HepG2 (cell line): ENCODE results near the gene ZNF547. TPM values are rescaled to one million over a fixed set of nuclear protein-coding genes. Genes with fewer than 3 reads are reported as not detected.

ENCODE experiments used
- AKAP8 ChIP-seq: sonication (generic); formaldehyde crosslinking; IDR thresholded peaks from 2 replicates; pipeline ENCODE4 v1.5.1; 2020; ENCODE audit warnings: mild to moderate bottlenecking, missing genetic modification reagents
- ARHGAP35 ChIP-seq: sonication (generic); formaldehyde crosslinking; IDR thresholded peaks from 2 replicates; pipeline ENCODE4 v1.9.0; 2022; ENCODE audit warnings: mild to moderate bottlenecking, inconsistent platforms, moderate library complexity, missing genetic modification reagents, borderline replicate concordance
- CSRNP2 ChIP-seq: sonication (generic); formaldehyde crosslinking; conservative IDR thresholded peaks from 2 replicates; pipeline ENCODE4 v1.8.0; 2022; ENCODE audit warnings: low read depth, missing genetic modification reagents
- GMEB1 ChIP-seq: sonication (generic); formaldehyde crosslinking; IDR thresholded peaks from 2 replicates; pipeline ENCODE4 v1.5.1; 2020; ENCODE audit warnings: missing genetic modification reagents, mild to moderate bottlenecking, borderline replicate concordance
- HMGA1 ChIP-seq: sonication (generic); formaldehyde crosslinking; conservative IDR thresholded peaks from 2 replicates; pipeline ENCODE4 v1.4.0; 2020; ENCODE audit warnings: missing genetic modification reagents
- KAT7 ChIP-seq: IDR thresholded peaks from 2 replicates; pipeline ENCODE4 v1.6.1; 2018; ENCODE audit warnings: borderline replicate concordance, missing compliant biosample characterization
- MBNL3 ChIP-seq: fragments of 250-450 bp; sonication (Bioruptor Pico); conservative IDR thresholded peaks from 2 replicates; pipeline ENCODE4 v1.8.0; 2022; ENCODE audit warnings: mild to moderate bottlenecking, inconsistent platforms
- MNT ChIP-seq: fragments of 450-650 bp; IDR thresholded peaks from 2 replicates; pipeline ENCODE4 v1.6.1; 2016
- MXD1 ChIP-seq: sonication (generic); formaldehyde crosslinking; IDR thresholded peaks from 2 replicates; pipeline ENCODE4 v1.4.0; 2020; ENCODE audit warnings: mild to moderate bottlenecking, missing genetic modification reagents
- PRPF4 ChIP-seq: fragments of 200-400 bp; formaldehyde crosslinking; IDR thresholded peaks from 2 replicates; pipeline ENCODE4 v1.6.1; 2016; ENCODE audit warnings: low read length, low read depth; ENCODE audit not compliant: poor library complexity, severe bottlenecking
- TFDP1 ChIP-seq: IDR thresholded peaks from 2 replicates; pipeline ENCODE4 v1.6.1; 2016; ENCODE audit warnings: missing compliant biosample characterization, missing genetic modification reagents, borderline replicate concordance
- XBP1 ChIP-seq: sonication (generic); formaldehyde crosslinking; IDR thresholded peaks from 2 replicates; pipeline ENCODE4 v1.5.0; 2020; ENCODE audit warnings: missing genetic modification reagents
- ZNF362 ChIP-seq: sonication (generic); formaldehyde crosslinking; IDR thresholded peaks from 2 replicates; pipeline ENCODE4 v1.4.0; 2020; ENCODE audit warnings: missing genetic modification reagents, mild to moderate bottlenecking, borderline replicate concordance
- ZNF567 ChIP-seq: sonication (generic); formaldehyde crosslinking; IDR thresholded peaks from 2 replicates; pipeline ENCODE4 v1.8.1; 2023; ENCODE audit warnings: mild to moderate bottlenecking, missing genetic modification reagents, borderline replicate concordance
- ZNF570 ChIP-seq: sonication (generic); formaldehyde crosslinking; IDR thresholded peaks from 2 replicates; pipeline ENCODE4 v1.4.0; 2020; ENCODE audit warnings: mild to moderate bottlenecking, missing genetic modification reagents, borderline replicate concordance
- ZNF639 ChIP-seq: conservative IDR thresholded peaks from 2 replicates; pipeline ENCODE4 v1.6.1; 2018; ENCODE audit warnings: missing genetic modification reagents
- ZNF784 ChIP-seq: sonication (generic); formaldehyde crosslinking; IDR thresholded peaks from 2 replicates; pipeline ENCODE4 v1.5.1; 2020; ENCODE audit warnings: missing genetic modification reagents, mild to moderate bottlenecking, borderline replicate concordance
- ZSCAN12 ChIP-seq: sonication (generic); formaldehyde crosslinking; IDR thresholded peaks from 2 replicates; pipeline ENCODE4 v1.9.0; 2021; ENCODE audit warnings: mild to moderate bottlenecking, missing genetic modification reagents
- polyA plus RNA-seq, 8 experiments: library from polyadenylated mRNA; depleted of rRNA in 3 of 8; stranded (reverse) in 7 of 8; unstranded in 1 of 8; fragments of >200 nt; fragmentation: Illumina TruSeq in 4 of 8; extraction: Trizol in 4 of 8; gene quantifications; 2 replicates each; pipeline versions ENCODE4 v1.2.1 to v1.2.3, GENCODE V29; 2011 to 2016; ENCODE audit warnings: low read depth in 4 of 8, missing spikeins in 1 of 8, mixed read lengths in 1 of 8; ENCODE audit not compliant: insufficient read depth in 1 of 8
- total RNA-seq, 5 experiments: library from RNA; depleted of rRNA; stranded (reverse); fragments of >200 nt; fragmentation: Illumina TruSeq; extraction: Trizol; gene quantifications; 2 replicates each; pipeline ENCODE4 v1.2.3, GENCODE V29; 2016; ENCODE audit warnings: low read depth in 1 of 5

ZNF547 gene
- total and polyA plus RNA-seq, 2 of the 13 experiments (the other 11 are each of a cell fraction or from before 2014, with no cell fraction given), result 2.0 to 2.6 TPM

GRCh38 chr19:57362997-57363687 lies at the start of gene ZNF547, which contains the start of gene TRAPPC2B (continued):
- TF ChIP-seq TFDP1 (CRISPR knock-in tag), result peak; percentile 56; the same call in 1 of the 2 replicates
- no peak for TF ChIP-seq HMGA1
- TF ChIP-seq PRPF4, result no peak
- no peak for TF ChIP-seq ZSCAN12 (CRISPR knock-in tag)
- TF ChIP-seq MBNL3, result no peak
- TF ChIP-seq MNT, result peak; percentile 74
- no peak for TF ChIP-seq ZNF784 (CRISPR knock-in tag)
- TF ChIP-seq ZNF639 (CRISPR knock-in tag), result peak; percentile 71
- no peak for TF ChIP-seq ZNF570 (CRISPR knock-in tag)
- no peak for TF ChIP-seq AKAP8 (CRISPR knock-in tag)
- TF ChIP-seq GMEB1 (CRISPR knock-in tag), result peak; percentile 100
- no peak for TF ChIP-seq ARHGAP35 (CRISPR knock-in tag)
- no peak for TF ChIP-seq KAT7
- no peak for TF ChIP-seq CSRNP2 (CRISPR knock-in tag)
- no peak for TF ChIP-seq ZNF362
- no peak for TF ChIP-seq XBP1 (CRISPR knock-in tag)
- TF ChIP-seq MXD1 (CRISPR knock-in tag), result no peak
- no peak for TF ChIP-seq ZNF567 (CRISPR knock-in tag)
